Measurements from ENCODE around the gene CHRNA4.

Gene CHRNA4

GRCh38 chr20:63334356-63334755, 26.8 kb downstream of the CHRNA4 start:
- no peak for TF ChIP-seq CTCF (conservative IDR thresholded peaks at IDR 0.05)
- H3K27ac ChIP-seq: no peak overlapping the region

GRCh38 chr20:63333241-63333836, 27.8 kb downstream of the CHRNA4 start:
- H3K27ac ChIP-seq: no peak overlapping the region
- TF ChIP-seq CTCF (conservative IDR thresholded peaks at IDR 0.05): no peak

DNA sequence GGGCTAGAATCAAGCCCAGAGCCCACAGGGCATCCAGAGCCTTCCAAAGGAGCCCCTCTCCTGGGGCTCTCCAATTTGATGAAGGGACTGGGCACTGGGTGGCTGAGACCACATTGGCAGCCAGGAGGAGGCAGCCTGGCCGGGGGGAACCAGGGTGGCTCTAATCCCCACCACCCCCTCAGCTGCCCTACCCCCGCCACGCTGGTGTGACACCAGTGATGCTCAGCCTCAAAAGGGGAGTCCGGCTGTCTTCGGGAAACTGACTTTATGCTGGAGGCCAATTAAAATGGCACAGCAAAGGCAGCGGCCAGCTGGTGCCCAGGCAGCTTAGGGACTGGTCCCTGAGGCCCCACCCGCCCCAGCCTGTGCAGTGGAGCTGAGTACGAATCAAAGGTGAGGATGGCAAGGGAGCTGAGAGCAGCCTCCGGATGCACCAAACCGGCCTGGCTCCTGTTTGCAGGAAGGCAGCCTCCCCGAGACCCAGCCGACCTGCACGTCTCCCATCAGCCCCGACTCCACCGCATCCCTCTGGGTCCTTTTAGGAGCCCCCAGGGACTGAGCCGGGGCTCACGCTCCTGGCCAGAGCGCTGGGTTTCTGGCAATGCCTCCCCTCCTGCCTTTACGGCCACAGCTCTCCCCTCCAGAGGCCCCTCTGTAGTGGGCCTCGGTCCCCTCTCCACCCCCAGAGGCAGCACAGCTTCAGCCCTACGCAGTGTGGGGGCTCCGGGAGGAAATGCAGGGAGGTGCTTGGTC, 28.5 kb downstream of the CHRNA4 start:
- no peak overlapping the region for H3K27ac ChIP-seq
- TF ChIP-seq CTCF (conservative IDR thresholded peaks at IDR 0.05): no peak

DNA sequence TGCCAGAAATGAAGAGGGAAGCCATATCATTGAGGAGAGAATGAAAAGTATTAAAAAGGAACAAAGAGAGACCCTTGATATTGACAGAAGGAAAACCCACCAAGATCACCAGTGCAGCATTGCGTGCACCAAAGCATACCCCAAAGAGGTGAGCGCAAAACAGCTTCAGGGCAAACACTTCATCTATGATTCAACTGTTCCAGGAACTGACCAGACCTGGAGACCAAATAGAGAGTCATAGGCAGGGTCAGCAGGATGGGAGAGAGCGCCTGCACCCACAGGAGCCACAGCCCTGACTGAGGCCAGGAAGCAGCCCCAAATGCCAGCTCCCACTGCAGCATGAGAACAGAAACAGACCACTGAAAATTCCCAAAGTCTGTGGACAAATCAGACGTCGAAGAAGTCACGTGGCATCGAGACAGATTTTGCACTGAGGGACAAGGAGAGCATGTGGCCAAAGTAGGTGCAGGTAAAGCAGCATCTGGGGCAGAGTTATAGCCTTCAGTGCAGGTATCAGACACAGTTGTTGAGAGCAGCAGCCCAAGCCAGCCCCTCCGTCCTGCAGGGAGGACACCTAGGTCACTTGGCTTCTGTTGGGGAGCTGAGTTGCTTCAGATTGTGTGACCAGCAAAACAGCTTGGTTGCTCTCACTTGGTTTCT, 29.3 kb downstream of the CHRNA4 start:
- H3K27ac ChIP-seq: no peak overlapping the region
- no peak for TF ChIP-seq CTCF (conservative IDR thresholded peaks at IDR 0.05)

- no peak for TF ChIP-seq CTCF (conservative IDR thresholded peaks at IDR 0.05)
- no peak overlapping the region for H3K27ac ChIP-seq
These were observed 30.2 kb downstream of the CHRNA4 start for GRCh38 chr20:63330940-63331339.

DNA sequence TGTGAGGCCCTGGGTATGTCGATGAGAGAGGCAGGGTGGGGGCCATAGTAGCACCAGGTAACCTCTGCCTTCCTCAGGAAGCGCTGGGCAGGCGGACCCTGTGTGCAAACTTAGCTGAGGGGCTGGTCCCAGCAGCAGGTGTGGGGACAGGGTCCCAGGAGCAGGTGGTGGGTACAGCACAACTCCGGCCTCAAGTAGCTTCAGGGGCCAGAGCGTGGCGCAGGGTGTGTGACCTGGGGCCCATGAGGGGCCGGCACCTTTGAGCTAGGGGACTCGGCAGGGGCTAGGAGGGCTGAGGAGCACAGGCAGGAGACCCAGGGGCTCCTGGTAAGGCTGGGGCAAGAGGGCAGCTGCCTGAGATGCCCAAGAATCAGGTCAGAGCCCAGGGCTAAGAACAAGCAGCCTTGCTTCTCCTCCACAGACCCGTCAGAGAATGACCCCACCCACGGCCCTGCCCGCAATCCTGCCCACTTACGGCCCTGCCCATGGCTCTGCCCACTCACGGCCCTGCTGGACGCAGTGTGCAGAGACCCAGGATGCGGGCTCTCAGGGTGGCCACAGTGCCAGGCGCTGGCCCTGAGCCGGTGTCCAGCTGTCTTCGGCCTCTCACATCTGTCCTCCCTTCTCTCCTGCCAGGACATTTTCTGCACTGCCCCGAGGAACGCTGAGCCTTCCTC, 30.9 kb downstream of the CHRNA4 start:
- no peak overlapping the region for H3K27ac ChIP-seq
- no peak for TF ChIP-seq CTCF (conservative IDR thresholded peaks at IDR 0.05)
